Measurements from ENCODE around the gene FUZ.

- peak; percentile 28 to 82 for TF ChIP-seq POLR2A (IDR thresholded peaks at IDR 0.05)
- TF ChIP-seq CTCF (IDR thresholded peaks at IDR 0.05): peak in 1 of 6 experiments; percentile 19
Measured at GRCh38 chr19:49766007-49766929, 46.8 kb downstream of the FUZ start.
